Measurements from ENCODE around the gene IAPP. TPM values are rescaled to one million over a fixed set of nuclear protein-coding genes. Genes with fewer than 3 reads are reported as not detected.
"Not testable (repeated sequence)": the region's sequence is repeated elsewhere in the genome, so short reads cannot be mapped to it uniquely, and the experiment has no call there.

The IAPP gene
- total RNA-seq, 1 donor from 2014 or later, result not detected

- TF ChIP-seq CTCF (conservative IDR thresholded peaks at IDR 0.05; ENCODE audit: low read depth, low read length), result no peak
- no peak overlapping the region for H3K4me3 ChIP-seq (ENCODE audit: low read depth, low read length)
- no peak for DNase-seq (ENCODE audit: low read depth)
Measured at GRCh38 chr12:21370845-21371449, 1.8 kb upstream of the IAPP start.

- H3K4me3 ChIP-seq (ENCODE audit: low read depth, low read length), result no peak overlapping the region
- DNase-seq (ENCODE audit: low read depth), result no peak
- no peak for TF ChIP-seq CTCF (conservative IDR thresholded peaks at IDR 0.05; ENCODE audit: low read depth, low read length)
Measured at GRCh38 chr12:21379218-21379617, 6.5 kb downstream of the IAPP start.

- not testable (repeated sequence) for DNase-seq (ENCODE audit: low read depth); H3K4me3 ChIP-seq (ENCODE audit: low read depth, low read length)
Measured at GRCh38 chr12:21381320-21381719, 8.6 kb downstream of the IAPP start.

- no peak for TF ChIP-seq CTCF (conservative IDR thresholded peaks at IDR 0.05; ENCODE audit: low read depth, low read length)
- H3K4me3 ChIP-seq (ENCODE audit: low read depth, low read length), result no peak overlapping the region
- no peak for DNase-seq (ENCODE audit: low read depth)
Measured at GRCh38 chr12:21384261-21384660, 11.6 kb downstream of the IAPP start.

GRCh38 chr12:21387174-21387573 lies 14.5 kb downstream of the IAPP start:
- H3K4me3 ChIP-seq (ENCODE audit: low read depth, low read length), result no peak overlapping the region
- no peak for DNase-seq (ENCODE audit: low read depth)
- no peak for TF ChIP-seq CTCF (conservative IDR thresholded peaks at IDR 0.05; ENCODE audit: low read depth, low read length)

GRCh38 chr12:21392384-21392783 lies 19.7 kb downstream of the IAPP start:
- no peak for DNase-seq (ENCODE audit: low read depth)
- no peak for TF ChIP-seq CTCF (conservative IDR thresholded peaks at IDR 0.05; ENCODE audit: low read depth, low read length)
- no peak overlapping the region for H3K4me3 ChIP-seq (ENCODE audit: low read depth, low read length)

- H3K4me3 ChIP-seq (ENCODE audit: low read depth, low read length); DNase-seq (ENCODE audit: low read depth): not testable (repeated sequence)
Measured at GRCh38 chr12:21394828-21395626, 22.3 kb downstream of the IAPP start.

Data from epithelial cell of proximal tubule (primary cell).